NCI-H2029 treated with DMSO at 0.1 percent for 48 hours (cell line): Measurements from ENCODE around the gene SMPD2.

Experiments
- DNase-seq: peaks from one replicate; lab custom pipeline; 2025; lab: John Stamatoyannopoulos, UW

The SMPD2 gene

GRCh38 chr6:109447087-109447486 lies 6.6 kb downstream of the SMPD2 start:
- no peak for DNase-seq

DNA sequence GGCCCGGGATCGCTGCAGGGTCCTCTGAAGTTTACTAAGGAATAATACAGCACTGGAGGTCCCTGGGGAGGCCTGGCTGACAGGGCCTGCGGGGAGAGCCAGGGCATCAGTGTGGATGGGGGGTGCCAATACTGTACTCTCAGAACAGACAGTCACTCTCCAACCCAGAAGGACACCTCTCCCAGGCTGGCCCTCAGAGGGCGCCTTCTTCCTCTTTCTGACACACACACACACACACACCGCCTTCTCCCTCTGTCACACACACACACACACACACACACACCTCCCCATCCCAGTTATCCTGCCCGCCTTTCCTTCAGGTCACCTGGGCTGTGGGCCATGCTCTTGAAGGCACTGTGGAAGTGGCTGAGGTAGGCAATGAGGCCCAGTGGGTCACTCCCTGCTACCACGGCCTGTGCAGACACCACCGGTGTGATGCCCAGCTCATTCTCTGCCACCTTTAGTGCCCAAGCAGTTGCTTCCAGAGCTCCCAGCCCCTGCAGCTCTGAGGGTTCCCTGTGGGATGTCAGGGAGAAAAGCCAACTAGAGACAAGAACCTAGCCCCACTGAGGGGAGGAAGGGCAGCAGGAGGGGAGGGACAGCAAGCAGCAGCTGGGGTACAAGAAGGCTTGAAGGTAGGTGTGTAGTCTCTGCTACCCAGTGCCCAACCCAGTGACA lies 7.5 kb downstream of the SMPD2 start:
- no peak for DNase-seq

DNA sequence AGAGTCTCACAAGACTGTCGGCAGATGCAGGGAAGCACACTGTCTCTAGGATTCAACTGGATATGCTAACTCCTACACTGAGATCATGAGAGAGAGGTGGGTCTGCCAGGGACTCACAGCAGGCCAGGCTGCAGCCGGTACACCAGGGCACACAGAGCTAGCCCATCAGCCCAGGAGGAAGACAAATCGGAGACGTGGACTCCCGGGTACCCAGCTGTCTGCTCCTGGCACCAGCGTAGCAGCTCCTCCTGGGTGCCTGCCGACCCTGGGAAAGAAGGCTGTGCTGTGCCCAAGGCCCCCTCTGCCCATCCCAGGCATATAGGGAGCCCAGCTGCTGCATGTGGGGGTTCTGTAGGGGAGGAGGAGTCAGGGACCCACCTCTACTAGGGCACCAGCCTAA lies 8.1 kb downstream of the SMPD2 start:
- DNase-seq = no peak

DNA sequence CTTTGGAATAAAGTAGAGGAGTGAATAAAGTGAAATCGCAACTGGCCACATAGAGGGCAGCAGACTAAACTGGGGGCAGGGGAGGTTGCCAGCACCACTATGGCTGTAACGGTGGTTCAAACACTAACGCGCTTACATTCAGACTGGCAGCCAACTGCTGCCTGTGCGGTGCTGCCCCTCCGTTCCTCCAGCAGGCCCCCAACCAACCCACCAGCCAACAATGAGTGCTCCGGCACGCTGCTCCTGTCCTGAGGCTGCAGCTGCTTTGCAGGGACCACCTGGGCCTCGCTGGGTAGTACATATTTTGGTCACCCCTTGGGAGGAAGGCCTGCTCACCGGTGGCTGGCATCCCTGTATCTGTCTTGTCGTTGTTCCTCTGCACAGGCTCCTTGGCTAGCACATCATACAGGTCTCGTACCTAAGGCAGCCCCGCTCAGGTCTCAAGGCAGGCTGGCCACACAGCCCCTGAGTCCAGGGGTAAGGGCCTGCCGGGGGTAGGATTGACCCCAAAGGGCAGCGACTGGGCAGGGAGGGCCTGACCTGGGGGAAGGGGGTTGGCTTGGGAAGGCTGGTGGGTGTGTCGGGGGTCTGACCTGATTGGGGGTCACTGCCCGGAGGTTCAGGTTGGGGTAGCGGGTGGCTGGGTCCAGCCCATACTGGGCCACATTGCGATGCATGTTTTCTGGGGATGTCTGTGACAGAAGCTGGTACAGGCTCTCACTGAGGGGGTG lies 8.7 kb downstream of the SMPD2 start:
- no peak for DNase-seq

DNA sequence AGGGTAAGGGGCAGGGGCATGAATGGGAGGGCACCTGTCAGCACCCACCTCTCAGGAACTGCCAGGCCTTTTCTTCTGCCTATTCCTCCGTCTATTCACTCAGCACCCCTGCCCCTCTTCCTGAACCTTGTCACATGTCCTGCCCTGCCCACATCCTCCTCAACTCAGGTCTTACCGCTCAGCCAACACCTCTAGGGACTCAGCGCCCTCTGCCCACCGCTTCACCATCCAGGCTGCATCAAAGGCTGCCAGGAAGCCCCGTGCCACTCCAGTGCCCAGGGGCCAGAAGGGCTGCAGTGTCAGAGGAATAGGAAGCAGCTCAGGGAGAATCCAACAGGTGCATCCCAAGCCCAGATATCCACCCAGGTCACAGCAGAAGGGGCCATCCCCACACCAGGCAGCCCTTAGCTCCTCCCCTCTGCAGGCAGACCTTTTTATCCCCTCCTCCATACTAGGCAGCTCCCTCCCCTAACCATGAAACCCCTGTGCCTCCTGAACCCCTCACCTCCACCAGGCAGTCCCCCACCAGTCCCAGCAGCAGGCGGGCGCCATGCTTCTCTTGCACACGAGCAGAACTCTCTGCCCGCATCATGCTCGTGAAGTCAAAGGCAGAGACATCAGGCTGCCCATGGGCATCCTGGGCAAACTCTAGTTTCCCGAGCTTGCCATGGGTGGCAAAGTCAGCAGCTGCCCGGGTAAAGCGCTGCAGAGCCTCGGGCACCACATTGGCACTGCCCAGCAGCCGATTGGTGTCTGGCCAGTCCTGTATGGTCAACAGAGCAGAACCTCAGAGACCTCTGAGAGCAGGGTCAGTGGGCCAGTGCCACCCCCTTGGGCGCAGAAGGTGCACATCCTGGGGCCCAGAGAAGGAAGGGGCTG lies 9.5 kb downstream of the SMPD2 start:
- no peak for DNase-seq

GRCh38 chr6:109450801-109451200 lies 10.3 kb downstream of the SMPD2 start:
- DNase-seq = no peak

GRCh38 chr6:109451376-109451775 lies 10.9 kb downstream of the SMPD2 start:
- no peak for DNase-seq

GRCh38 chr6:109452181-109452580 lies 11.7 kb downstream of the SMPD2 start:
- no peak for DNase-seq

DNA sequence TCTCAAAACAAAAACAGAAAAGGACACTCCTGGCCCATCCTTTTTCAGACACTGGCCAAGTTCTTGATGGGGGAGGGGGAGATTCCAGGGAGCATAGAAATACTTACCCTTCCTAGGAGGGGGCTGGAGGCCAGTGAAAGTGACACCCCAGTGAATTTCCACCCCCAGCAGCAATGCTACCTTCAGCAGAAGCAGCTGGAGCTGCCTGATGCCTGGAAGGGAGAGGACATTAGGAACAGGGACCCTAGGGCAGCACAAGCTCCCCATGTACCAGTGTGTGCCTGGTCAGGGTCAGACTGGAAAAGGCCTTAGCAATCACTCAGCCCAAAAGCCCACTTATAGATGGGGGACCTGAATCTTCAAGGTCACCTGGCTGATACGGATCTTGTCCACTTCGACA lies 12.6 kb downstream of the SMPD2 start:
- DNase-seq = no peak

DNA sequence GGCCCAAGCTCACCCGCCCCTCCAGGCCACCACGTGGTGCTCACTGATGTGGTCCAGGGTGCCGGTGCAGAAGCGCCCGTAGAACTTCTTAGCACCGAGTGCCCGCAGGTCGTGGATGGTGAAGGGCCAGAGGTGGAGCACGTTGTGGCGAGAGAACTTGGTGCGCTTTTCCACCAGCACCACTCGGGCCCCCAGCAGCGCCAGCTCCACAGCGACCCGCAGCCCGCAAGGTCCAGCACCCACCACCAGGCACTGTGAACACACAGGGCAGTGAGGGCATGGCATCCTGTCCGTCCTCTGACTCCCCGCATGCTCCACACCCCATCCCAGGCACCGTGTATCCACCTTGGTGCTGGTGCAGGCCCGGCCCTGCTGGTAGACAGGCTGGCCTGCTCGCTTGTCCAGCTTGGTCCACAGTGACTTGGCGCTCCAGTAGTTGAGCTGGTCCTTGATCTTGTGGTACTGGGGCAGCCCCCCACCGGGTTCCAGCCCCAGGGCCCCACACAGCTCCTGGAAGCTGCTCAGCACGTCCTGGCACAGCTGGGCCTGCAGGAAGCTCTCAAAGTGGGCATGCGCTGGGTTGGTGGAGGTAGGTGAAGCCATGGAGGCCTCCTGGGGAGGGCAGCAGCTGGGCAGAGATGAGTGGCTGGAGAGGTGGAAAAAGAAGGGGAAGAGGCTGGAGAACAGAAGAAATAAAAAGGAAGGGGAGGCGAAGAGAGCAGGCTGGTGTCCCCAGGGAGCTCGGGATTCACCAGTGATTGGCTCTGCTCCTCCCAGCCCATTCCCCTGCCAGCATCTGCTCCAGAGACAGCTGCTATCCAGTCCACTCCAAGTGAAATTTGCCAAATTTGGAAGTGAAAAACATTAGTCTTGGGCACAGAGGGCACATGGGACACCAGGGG lies 13.3 kb downstream of the SMPD2 start:
- DNase-seq = no peak

GRCh38 chr6:109454496-109455436 lies 14.2 kb downstream of the SMPD2 start:
- DNase-seq = no peak

- DNase-seq = peak; percentile 23
These were observed 15.1 kb downstream of the SMPD2 start, which contains the start of gene MICAL1 for GRCh38 chr6:109455437-109456110. Gene MICAL1, minus strand, starts transcription at chr6:109455772. Its CDS starts 1,576 bp downstream, at chr6:109454196.

DNA sequence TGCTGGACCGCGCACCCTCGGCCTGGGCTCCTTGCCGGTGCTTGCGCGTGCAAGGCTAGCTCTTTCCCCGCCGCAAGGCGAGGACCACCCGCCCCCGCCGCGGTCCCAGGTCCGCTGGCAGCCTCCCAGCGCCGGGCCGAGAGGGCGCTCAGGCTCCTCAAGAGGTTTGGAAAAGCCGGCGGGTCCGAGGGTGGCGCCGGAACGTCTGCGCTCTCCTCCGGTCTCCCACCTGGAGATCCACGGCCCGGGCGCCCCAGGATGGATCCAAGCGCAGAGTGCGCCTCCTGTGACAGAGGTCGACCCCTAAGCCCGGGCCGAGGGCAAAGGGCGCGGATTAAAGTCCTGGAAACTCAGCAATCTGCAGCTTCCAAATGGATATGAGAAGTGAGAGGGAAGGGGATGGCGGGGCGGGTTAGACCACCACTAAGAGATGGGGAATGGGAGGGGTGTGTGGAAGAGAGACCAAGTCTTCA lies 15.6 kb downstream of the SMPD2 start:
- DNase-seq = no peak

GRCh38 chr6:109456710-109457561 lies 16.4 kb downstream of the SMPD2 start:
- DNase-seq = no peak

DNA sequence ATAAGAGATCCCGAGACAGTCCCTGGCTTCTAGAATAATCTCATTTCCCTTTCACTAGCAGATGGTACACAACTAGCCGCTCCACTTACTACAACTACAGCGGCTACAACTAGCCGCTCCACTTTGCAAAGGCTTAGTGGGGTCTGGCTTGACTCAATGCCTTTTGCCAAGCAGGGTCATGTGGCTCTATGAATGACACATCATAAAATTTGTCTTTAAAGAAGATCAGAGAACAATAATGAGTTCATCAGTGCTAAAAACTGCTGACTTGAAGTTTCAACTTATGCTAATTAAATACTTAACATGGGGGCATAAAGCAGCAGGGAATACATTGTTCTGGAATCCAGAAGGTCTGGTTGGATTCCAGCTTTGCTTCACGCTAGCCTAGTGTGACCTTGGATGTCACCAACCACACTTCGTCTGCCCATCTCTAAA lies 17.1 kb downstream of the SMPD2 start:
- DNase-seq = no peak

DNA sequence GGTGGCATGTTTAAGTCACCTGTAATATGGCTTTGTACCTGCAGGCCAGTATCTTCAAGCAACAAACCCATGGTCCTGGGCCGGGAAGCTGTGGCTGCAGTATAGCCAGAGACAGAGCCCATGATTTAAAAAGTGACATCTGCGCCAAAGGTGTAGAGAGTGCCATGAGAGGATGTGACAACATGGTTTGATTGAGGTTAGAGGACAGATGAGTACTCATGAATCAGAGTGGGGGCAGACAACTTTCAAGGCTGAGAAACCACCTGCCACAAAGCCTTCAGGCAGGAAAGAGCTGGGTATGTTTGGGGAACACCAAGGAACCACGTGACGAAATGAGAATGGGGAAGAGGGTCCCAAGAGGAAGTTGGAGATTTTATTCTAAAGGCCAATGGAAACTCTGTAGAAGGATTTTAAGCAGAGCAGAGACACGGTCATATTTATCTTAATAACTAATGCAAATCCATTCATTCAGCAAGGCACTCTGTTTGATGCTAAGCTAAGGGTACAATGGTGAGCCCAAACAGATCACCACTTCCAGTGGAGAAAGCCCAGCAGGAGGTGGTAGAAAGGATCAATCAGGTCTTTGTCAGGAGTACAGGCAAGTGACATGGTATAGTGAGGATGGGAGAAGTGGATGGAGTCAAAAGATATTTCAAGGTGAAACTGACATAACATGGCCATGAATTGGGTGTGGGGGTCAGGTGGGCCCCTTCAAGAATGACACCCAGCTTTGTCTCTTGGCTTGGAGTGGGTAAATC lies 18.4 kb downstream of the SMPD2 start:
- DNase-seq = no peak

DNA sequence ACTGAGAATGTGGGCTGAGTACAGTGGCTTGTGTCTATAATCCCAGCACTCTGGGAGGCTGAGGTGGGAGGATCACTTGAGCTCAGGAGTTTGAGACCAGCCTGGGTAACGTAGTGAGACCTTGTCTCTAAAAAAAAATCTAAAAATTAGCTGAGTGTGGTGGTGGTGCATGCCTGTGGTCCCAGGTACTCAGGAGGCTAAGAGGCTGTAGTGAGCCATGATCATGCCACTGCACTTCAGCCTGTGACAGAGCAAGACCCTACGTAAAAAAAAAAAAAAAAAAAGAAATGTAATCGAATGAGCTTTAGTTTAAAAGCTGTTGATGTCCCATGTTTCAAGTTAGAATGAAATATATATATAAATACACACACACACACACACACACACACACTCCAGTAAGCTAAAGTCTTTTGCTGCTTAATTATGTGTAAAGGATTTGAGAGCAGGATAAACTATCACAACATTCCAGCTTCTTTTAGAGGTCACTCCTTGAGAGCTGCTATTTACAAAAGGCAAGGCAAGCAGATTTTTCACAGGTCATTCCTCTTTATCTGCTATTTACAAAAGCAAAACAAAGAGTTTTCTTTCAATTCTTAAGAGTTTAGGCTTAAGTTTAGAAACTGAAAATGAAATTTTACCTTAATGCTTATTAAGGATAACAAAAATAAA lies 19.8 kb downstream of the SMPD2 start:
- DNase-seq = no peak
